RWPE2 (cell line): Measurements from ENCODE around the gene CDH20.

ENCODE experiments used
- ATAC-seq: fragments of 200-7000 bp; cut with Tn5 transposase; 3 replicates; pipeline ENCODE4 v1.9.1; 2021; ENCODE audit warnings: low read depth
- DNase-seq: peaks from one replicate; pipeline ENCODE4 v3.0.0-alpha.2; 2020; ENCODE audit warnings: low spot score
- H3K27ac ChIP-seq: fragments of 450-650 bp; 2 replicates; pipeline ENCODE4 v1.5.1; 2017; ENCODE audit warnings: mild to moderate bottlenecking; ENCODE audit not compliant: poor library complexity, severe bottlenecking
- H3K27me3 ChIP-seq: fragments of 250-450 bp; sonication (Bioruptor Pico); 2 replicates; pipeline ENCODE4 v1.5.1; 2021; ENCODE audit warnings: mild to moderate bottlenecking, moderate library complexity; ENCODE audit not compliant: insufficient read depth, poor library complexity, severe bottlenecking
- H3K36me3 ChIP-seq: fragments of 250-450 bp; sonication (Bioruptor Pico); 2 replicates; pipeline ENCODE4 v1.5.1; 2020; ENCODE audit warnings: low read depth, mild to moderate bottlenecking, moderate library complexity
- H3K4me1 ChIP-seq: fragments of 250-450 bp; sonication (Bioruptor Pico); 2 replicates; pipeline ENCODE4 v1.5.1; 2021; ENCODE audit warnings: mild to moderate bottlenecking, moderate library complexity; ENCODE audit not compliant: insufficient read depth, poor library complexity, severe bottlenecking
- H3K4me3 ChIP-seq: fragments of 250-450 bp; sonication (Bioruptor Pico); 2 replicates; pipeline ENCODE4 v1.5.1; 2021; ENCODE audit warnings: mild to moderate bottlenecking, moderate library complexity; ENCODE audit not compliant: severe bottlenecking
- H3K9me3 ChIP-seq: fragments of 250-450 bp; sonication (Bioruptor Pico); 2 replicates; pipeline ENCODE4 v1.5.1; 2021; ENCODE audit warnings: mild to moderate bottlenecking, moderate library complexity; ENCODE audit not compliant: severe bottlenecking
- TF ChIP-seq, protein P1 (sequence below): fragments of 450-650 bp; IDR thresholded peaks from one replicate; pipeline ENCODE4 v1.5.1; 2017; ENCODE audit warnings: mild to moderate bottlenecking, moderate library complexity; ENCODE audit not compliant: poor library complexity, severe bottlenecking

CDH20 gene

GRCh38 chr18:61535401-61535800 lies 202.2 kb downstream of the CDH20 start:
- ATAC-seq = no peak
- H3K27me3 ChIP-seq = no peaks in the 10 kb centered on the region
- TF ChIP-seq, protein P1, sequence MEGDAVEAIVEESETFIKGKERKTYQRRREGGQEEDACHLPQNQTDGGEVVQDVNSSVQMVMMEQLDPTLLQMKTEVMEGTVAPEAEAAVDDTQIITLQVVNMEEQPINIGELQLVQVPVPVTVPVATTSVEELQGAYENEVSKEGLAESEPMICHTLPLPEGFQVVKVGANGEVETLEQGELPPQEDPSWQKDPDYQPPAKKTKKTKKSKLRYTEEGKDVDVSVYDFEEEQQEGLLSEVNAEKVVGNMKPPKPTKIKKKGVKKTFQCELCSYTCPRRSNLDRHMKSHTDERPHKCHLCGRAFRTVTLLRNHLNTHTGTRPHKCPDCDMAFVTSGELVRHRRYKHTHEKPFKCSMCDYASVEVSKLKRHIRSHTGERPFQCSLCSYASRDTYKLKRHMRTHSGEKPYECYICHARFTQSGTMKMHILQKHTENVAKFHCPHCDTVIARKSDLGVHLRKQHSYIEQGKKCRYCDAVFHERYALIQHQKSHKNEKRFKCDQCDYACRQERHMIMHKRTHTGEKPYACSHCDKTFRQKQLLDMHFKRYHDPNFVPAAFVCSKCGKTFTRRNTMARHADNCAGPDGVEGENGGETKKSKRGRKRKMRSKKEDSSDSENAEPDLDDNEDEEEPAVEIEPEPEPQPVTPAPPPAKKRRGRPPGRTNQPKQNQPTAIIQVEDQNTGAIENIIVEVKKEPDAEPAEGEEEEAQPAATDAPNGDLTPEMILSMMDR = no peak
- no peak overlapping the region for H3K4me3 ChIP-seq
- no peaks in the 10 kb centered on the region for H3K36me3 ChIP-seq
- H3K9me3 ChIP-seq = no peaks in the 10 kb centered on the region
- no peak for DNase-seq
- no peaks in the 10 kb centered on the region for H3K4me1 ChIP-seq
- H3K27ac ChIP-seq = no peak overlapping the region

- Histone ChIP-seq H3K36me3 (no peaks in the 10 kb centered on the region), H3K4me3 (no peak overlapping the region), H3K9me3 (no peaks in the 10 kb centered on the region), H3K4me1 (peaks cover 7% of the 10 kb centered on the region), H3K27me3 (no peaks in the 10 kb centered on the region), H3K27ac (peak overlapping the region; percentile 11)
- ATAC-seq (peak; percentile 96), DNase-seq (no peak)
- TF ChIP-seq, protein P1 = no peak
Measured at GRCh38 chr18:61541673-61542072, 208.4 kb downstream of the CDH20 start.

- DNase-seq = no peak
- Histone ChIP-seq H3K27ac (no peak overlapping the region), H3K9me3 (no peaks in the 10 kb centered on the region), H3K36me3 (no peaks in the 10 kb centered on the region), H3K27me3 (no peaks in the 10 kb centered on the region), H3K4me3 (no peak overlapping the region), H3K4me1 (peaks cover 7% of the 10 kb centered on the region)
- TF ChIP-seq, protein P1 = no peak
- ATAC-seq = no peak
Measured at GRCh38 chr18:61542596-61542995, 209.4 kb downstream of the CDH20 start.

DNA sequence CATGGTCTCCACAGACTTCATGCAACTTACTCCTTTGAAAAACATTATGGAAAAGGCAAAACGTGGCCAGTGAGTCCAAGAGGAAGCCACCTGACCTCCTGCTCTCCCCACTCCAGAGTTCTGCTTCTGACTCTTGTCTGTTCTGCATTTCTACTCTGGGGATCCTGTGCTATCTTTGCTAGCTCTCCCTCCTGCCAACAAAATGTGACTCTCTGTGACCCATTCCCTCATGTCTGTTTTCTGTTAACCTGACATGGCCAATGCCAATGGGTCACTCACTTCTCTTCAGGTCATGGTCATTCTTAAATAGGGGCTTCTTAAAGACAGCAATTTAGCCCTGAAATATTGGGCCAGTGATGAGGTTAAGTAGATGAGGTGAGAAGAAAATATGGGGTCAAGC lies 210.3 kb downstream of the CDH20 start:
- no peak overlapping the region for H3K27ac ChIP-seq
- ATAC-seq (no peak), DNase-seq (no peak)
- no peaks in the 10 kb centered on the region for H3K27me3 ChIP-seq
- TF ChIP-seq, protein P1 = no peak
- H3K4me3 ChIP-seq = no peak overlapping the region
- no peaks in the 10 kb centered on the region for H3K36me3 ChIP-seq
- H3K9me3 ChIP-seq = no peaks in the 10 kb centered on the region
- H3K4me1 ChIP-seq = peaks cover 7% of the 10 kb centered on the region

- no peaks in the 10 kb centered on the region for H3K27me3 ChIP-seq
- H3K27ac ChIP-seq = no peak overlapping the region
- no peaks in the 10 kb centered on the region for H3K9me3 ChIP-seq
- TF ChIP-seq, protein P1 = no peak
- H3K4me1 ChIP-seq = peaks cover 7% of the 10 kb centered on the region
- H3K36me3 ChIP-seq = no peaks in the 10 kb centered on the region
- ATAC-seq (no peak), DNase-seq (no peak)
- H3K4me3 ChIP-seq = no peak overlapping the region
Measured at GRCh38 chr18:61544178-61544577, 210.9 kb downstream of the CDH20 start.
